MM.1S (cell line): Measurements from ENCODE around the gene ULK4.

ENCODE experiments used
- DNase-seq: peaks from one replicate; pipeline ENCODE4 v3.0.0-alpha.2; 2015
- H2AFZ ChIP-seq: fragments of 300-600 bp; sonication (generic); 2 replicates; pipeline ENCODE4 v1.6.0; 2016; ENCODE audit warnings: antibody characterized with exemption, low read length
- H3F3A ChIP-seq: fragments of 300-600 bp; sonication (generic); 2 replicates; pipeline ENCODE4 v1.6.1; 2016; ENCODE audit warnings: mild to moderate bottlenecking, antibody characterized with exemption, low read length, moderate library complexity, mixed read lengths; ENCODE audit not compliant: insufficient read depth
- H3K27ac ChIP-seq: fragments of 300-600 bp; sonication (generic); 2 replicates; pipeline ENCODE4 v1.5.1; 2016; ENCODE audit warnings: mild to moderate bottlenecking, low read length
- H3K27me3 ChIP-seq: fragments of 300-600 bp; sonication (generic); replicated peaks from 2 replicates; pipeline ENCODE4 v1.6.0; 2016; ENCODE audit warnings: low read length; ENCODE audit not compliant: insufficient read depth
- H3K36me3 ChIP-seq: fragments of 300-600 bp; sonication (generic); replicated peaks from 2 replicates; pipeline ENCODE4 v1.6.1; 2016; ENCODE audit warnings: mild to moderate bottlenecking, low read length, mixed read lengths; ENCODE audit not compliant: insufficient read depth
- H3K4me1 ChIP-seq: fragments of 300-600 bp; sonication (generic); 2 replicates; pipeline ENCODE4 v1.6.1; 2016; ENCODE audit warnings: low read length, mixed read lengths
- H3K4me2 ChIP-seq: fragments of 300-600 bp; sonication (generic); 2 replicates; pipeline ENCODE4 v1.6.0; 2016; ENCODE audit warnings: low read depth, low read length
- H3K4me3 ChIP-seq: fragments of 300-600 bp; sonication (generic); 2 replicates; pipeline ENCODE4 v1.5.1; 2016; ENCODE audit warnings: low read length, mixed read lengths
- H3K79me2 ChIP-seq: fragments of 300-600 bp; sonication (generic); 2 replicates; pipeline ENCODE4 v1.6.1; 2016; ENCODE audit warnings: mixed run types, low read length, mixed read lengths
- H3K9ac ChIP-seq: fragments of 300-600 bp; sonication (generic); 2 replicates; pipeline ENCODE4 v1.6.1; 2016; ENCODE audit warnings: low read length, mixed read lengths
- H3K9me2 ChIP-seq: fragments of 300-600 bp; sonication (generic); replicated peaks from 2 replicates; pipeline ENCODE4 v1.6.1; 2016; ENCODE audit warnings: mild to moderate bottlenecking, low read length, mixed read lengths; ENCODE audit not compliant: insufficient read depth
- H3K9me3 ChIP-seq: fragments of 300-600 bp; sonication (generic); replicated peaks from 2 replicates; pipeline ENCODE4 v1.6.1; 2016; ENCODE audit warnings: mild to moderate bottlenecking, low read length, mixed read lengths; ENCODE audit not compliant: insufficient read depth
- H4K20me1 ChIP-seq: fragments of 300-600 bp; sonication (generic); 2 replicates; pipeline ENCODE4 v1.6.1; 2016; ENCODE audit warnings: mild to moderate bottlenecking, low read length, moderate library complexity, mixed read lengths; ENCODE audit not compliant: insufficient read depth
- CTCF ChIP-seq: fragments of 300-600 bp; sonication (generic); IDR thresholded peaks from 2 replicates; pipeline ENCODE4 v1.5.1; 2016; ENCODE audit warnings: antibody characterized with exemption, low read length, mixed read lengths
- EZH2 ChIP-seq: fragments of 300-600 bp; sonication (generic); optimal IDR thresholded peaks from 2 replicates; pipeline ENCODE3; 2017; ENCODE audit warnings: low read depth, mild to moderate bottlenecking, antibody characterized with exemption, low read length, mixed read lengths
- EZH2phosphoT487 ChIP-seq: fragments of 300-600 bp; sonication (generic); IDR thresholded peaks from 2 replicates; pipeline ENCODE4 v1.6.1; 2018; ENCODE audit warnings: antibody characterized with exemption, low read length

ULK4 gene

GRCh38 chr3:41525303-41526064, 436.4 kb downstream of the ULK4 start:
- Histone ChIP-seq H3K9ac (no peak overlapping the region), H3K4me2 (no peak overlapping the region), H3K79me2 (no peaks in the 10 kb centered on the region), H4K20me1 (no peaks in the 10 kb centered on the region), H3K4me3 (no peak overlapping the region), H3K27ac (no peak overlapping the region), H3K4me1 (peaks cover 23% of the 10 kb centered on the region), H3K9me3 (no peaks in the 10 kb centered on the region), H3K36me3 (no peaks in the 10 kb centered on the region), H3K9me2 (no peaks in the 10 kb centered on the region), H3F3A (peaks cover 6% of the 10 kb centered on the region; the same call in 1 of the 2 replicates), H2AFZ (no peak overlapping the region), H3K27me3 (0 out of 2 replicates have a peak, but pooled peaks cover 3% of the 10 kb centered on the region)
- DNase-seq: no peak
- no peak for TF ChIP-seq EZH2
- no peak for TF ChIP-seq CTCF
- TF ChIP-seq EZH2phosphoT487: no peak

GRCh38 chr3:41523897-41524296, 438.0 kb downstream of the ULK4 start:
- TF ChIP-seq EZH2: no peak
- no peak for TF ChIP-seq CTCF
- no peak for TF ChIP-seq EZH2phosphoT487
- no peak overlapping the region for H2AFZ ChIP-seq
- peaks cover 23% of the 10 kb centered on the region for H3K4me1 ChIP-seq
- no peak overlapping the region for H3K4me3 ChIP-seq
- DNase-seq: no peak
- H3K27me3 ChIP-seq: 0 out of 2 replicates have a peak, but pooled peaks cover 3% of the 10 kb centered on the region
- peaks cover 6% of the 10 kb centered on the region; the same call in 1 of the 2 replicates for H3F3A ChIP-seq
- no peak overlapping the region for H3K4me2 ChIP-seq
- no peaks in the 10 kb centered on the region for H3K36me3 ChIP-seq
- H3K9me2 ChIP-seq: no peaks in the 10 kb centered on the region
- no peaks in the 10 kb centered on the region for H4K20me1 ChIP-seq
- H3K79me2 ChIP-seq: no peaks in the 10 kb centered on the region
- H3K9ac ChIP-seq: no peak overlapping the region
- H3K27ac ChIP-seq: no peak overlapping the region
- no peaks in the 10 kb centered on the region for H3K9me3 ChIP-seq

- Histone ChIP-seq H3K9me2 (no peaks in the 10 kb centered on the region), H3K79me2 (no peaks in the 10 kb centered on the region), H3K4me1 (peaks cover 23% of the 10 kb centered on the region), H3K27ac (no peak overlapping the region), H3K4me2 (peak overlapping the region; percentile 27; the same call in 1 of the 2 replicates), H3K9ac (no peak overlapping the region), H2AFZ (no peak overlapping the region), H3K36me3 (no peaks in the 10 kb centered on the region), H3K27me3 (0 out of 2 replicates have a peak, but pooled peaks cover 3% of the 10 kb centered on the region), H4K20me1 (no peaks in the 10 kb centered on the region), H3K9me3 (no peaks in the 10 kb centered on the region), H3K4me3 (no peak overlapping the region), H3F3A (peaks cover 6% of the 10 kb centered on the region; the same call in 1 of the 2 replicates)
- DNase-seq: peak; percentile 58
- TF ChIP-seq CTCF (no peak), EZH2phosphoT487 (no peak), EZH2 (no peak)
Measured at GRCh38 chr3:41522612-41523011, 439.3 kb downstream of the ULK4 start.
